ENCODE measurements around the gene MAN2A2. TPM values are rescaled to one million over a fixed set of nuclear protein-coding genes. Genes with fewer than 3 reads are reported as not detected.

Gene MAN2A2
- 30.6 and 50.2 TPM in 2 replicates for total RNA-seq

DNA sequence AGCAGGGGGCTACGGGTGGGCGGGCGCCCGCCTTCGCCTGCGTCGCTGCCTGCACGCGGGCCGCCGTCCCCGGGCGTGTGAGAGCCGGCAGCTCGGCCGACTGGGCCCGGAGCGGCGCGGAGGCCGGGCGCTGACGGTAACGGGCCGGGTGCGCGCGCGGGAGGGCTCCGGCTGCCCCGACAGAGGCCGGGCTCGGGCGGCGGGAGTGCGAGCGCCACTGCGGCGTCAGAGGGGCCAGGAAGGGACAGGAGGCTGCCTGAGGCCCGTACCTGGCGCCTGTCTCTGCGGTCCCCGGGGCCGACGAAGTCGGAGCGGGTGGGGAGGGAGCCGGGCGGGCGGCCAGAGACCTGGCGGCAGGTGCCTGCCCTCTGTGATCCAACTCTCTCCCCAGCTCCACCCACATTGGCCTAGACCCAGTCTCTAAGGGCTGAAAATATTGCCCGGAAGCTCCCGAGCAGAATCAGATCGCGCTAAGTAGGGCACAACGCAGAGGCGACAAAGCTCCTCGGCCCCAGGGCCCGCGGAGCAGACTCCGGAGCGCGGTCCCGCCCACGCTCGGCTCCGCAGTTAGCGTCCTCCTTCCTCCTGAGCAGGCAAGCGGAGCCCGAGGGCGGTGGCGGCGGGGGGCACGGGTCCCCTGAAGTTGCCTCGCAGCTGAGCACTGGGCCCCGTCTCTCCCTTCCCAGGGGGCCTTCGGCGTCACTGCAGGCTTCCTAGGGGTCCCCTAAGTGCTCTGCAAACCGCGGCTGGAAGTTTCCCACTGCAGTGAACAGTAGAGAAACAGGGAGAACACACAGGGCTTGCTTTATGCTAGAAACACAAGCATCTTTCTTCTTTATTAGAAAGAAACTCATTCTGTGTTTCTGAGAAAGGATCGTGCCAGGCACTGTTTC lies at the start of gene MAN2A2:
Gene MAN2A2, plus strand, starts transcription at position 463 of the 893 bp plus-strand sequence. CDS start 906 bp downstream, outside the sequence.

GRCh38 chr15:90868261-90868689 lies 34.8 kb upstream of the MAN2A2 start, which contains the start of gene FURIN:
FURIN (plus strand) TSS chr15:90868588; CDS start chr15:90875741, 7,153 bp downstream.

DNA sequence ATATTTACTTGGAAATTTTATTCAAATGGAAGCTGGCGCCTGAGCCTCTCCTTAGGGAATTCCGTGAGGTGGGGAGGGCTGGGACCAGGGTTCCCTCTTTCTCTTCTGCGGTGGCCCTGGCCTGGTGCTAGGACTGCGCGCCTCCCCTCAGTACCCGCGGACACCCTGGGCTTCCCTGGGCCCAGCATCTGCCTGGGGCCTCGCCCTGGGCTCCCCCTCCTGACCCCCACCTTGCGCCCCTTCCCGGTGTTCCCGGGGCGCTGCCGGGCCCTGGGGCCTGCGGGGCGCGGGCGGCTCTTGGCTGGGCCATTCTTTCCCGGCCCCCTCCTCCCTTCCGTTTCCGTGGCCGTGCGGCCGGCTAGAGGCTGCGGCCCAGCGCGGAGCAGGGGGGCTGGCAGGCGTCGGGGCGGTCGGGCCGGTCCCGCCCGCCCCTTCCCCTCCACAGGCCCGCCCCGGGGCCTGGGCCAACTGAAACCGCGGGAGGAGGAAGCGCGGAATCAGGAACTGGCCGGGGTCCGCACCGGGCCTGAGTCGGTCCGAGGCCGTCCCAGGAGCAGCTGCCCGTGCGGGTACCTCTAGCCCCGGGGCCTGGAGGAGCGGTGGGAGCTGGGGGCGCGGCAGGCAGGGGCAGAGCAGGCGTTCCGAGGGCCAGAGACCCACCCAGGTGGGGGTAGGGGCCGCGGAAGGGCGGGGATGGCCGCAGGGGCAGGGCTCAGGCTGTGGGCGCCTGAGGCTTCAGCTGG lies 19.0 kb upstream of the MAN2A2 start, which contains the start of gene FES:
Gene FES, plus strand, starts transcription at position 529 of the 743 bp plus-strand sequence. CDS start 542 bp downstream, outside the sequence.

DNA sequence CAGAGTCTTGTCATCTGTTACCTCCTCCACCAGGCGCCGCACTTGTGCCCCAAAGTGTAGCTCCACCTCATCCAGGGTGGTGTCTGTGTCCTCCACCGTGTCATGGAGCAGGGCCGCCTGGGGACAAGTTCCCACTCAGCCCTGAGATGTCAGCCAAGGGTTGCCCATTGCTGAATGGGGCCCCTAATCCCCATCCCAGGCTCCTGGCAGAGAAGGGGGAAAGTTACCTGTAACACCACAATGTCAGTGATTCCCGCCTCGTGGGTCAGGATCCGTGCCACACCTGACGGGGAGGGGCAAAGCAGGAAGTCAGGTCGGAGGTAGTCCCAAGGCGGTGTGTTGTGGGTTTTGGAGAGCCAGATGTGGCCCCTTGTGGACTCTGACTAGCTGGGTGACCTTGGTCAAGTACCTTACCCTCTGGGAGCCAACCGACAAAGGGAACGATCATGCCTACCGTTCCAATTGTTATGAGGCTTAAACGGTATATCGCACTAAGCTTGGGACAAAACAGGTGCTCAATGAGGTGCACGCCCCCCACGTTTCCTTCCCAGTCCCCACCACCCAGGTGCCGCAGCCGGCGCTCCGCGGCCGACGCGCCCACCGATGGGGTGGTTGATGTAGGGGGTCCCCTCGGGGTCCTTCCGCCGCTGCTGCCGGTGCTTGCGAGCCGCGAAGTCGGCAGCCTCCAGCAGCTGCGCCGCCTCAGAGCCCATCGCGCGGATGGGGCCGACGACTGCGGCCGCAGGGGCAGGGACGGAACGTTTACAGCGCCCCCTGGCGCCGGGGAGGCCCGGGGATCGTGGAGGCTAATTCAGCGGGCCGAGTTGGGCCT lies 28.9 kb downstream of the MAN2A2 start, which contains the start of gene HDDC3:
Gene HDDC3, minus strand, starts transcription at position 722 of the 832 bp plus-strand sequence. Its CDS starts 9 bp downstream, at position 713.

DNA sequence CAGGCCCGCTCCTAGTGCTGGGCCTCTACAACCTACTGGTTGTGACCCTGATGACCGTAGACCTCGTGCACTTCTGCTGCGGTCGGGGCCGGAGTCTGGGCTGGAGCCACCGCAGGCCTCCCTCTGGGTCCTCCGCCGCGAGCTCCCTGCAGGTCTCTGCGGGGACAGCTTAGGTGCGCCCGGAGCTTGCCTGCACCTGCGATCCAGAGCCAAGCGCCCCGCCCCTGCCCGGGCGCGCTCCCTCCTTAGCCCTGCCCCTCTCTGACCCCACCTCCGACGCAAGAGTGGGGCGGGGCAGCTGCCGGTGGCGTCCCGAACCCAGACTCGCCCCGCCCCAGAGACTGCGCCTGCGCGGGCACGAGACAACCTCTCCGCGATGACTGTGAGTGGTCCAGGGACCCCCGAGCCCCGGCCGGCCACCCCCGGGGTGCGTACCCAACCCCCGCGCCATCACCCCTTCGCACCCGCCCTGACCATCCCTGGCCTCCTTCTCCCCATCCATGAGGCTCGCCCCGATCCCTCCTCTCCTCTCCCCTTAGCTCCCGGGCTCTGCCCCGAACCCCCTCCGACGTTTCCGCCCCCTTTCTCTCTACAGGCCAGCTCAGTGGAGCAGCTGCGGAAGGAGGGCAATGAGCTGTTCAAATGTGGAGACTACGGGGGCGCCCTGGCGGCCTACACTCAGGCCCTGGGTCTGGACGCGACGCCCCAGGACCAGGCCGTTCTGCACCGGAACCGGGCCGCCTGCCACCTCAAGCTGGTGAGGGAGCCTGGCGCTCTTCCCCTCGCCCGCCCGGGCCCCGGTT lies 32.0 kb downstream of the MAN2A2 start, which contains the start of gene UNC45A:
Gene UNC45A, plus strand, starts transcription at position 337 of the 803 bp plus-strand sequence. Its CDS starts 40 bp downstream, at position 377.

DNA sequence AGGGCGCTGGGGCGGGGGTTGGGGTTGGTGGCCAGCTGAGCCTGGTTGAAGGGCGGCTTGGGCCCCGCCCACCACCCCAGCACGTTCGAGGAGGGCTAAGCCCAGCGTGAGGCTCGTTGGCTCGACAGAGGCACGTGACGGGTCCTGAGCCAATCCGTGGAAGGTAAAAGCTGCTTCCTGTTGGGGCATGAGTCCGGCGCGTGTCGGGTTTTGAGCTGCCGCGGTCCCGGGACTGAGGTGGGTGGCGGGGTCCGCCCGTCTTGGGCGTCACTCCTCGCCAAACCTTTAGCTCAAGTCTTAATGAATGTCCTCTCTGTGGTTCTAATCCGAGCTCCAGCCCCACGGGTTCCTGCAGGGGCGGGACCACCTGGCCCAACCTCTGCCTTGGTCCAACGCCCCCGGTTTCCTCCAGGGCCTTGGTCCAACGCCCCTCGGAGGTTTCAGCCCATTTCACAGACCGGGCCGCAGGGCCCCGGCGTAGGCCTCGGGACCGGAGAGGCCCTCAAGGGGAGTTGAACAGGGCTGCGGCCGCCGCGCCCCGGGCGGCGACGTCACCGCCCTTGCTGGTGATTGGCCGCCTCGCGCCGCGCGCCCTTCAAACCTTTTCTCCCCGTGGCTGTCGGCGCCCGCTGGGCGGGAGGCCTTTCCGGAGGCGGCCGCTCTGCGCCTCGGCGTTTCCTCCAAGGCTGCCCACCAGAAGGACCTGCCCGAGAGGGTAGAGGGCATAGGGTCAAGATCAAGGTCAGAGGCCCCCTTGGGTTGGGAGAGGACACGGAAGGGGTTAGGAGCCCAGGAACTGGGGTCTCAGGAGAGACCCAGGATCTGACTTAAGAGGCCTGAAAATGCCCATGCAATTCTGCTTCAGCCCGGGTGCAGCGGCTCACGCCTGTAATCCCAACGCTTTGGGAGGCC lies 51.9 kb downstream of the MAN2A2 start, which contains the start of gene RCCD1:
Gene RCCD1, plus strand, starts transcription at position 173 of the 912 bp plus-strand sequence. CDS start 1,851 bp downstream, outside the sequence.

Other genes with a start within 250 kb of the MAN2A2 start
- 1.5 and 9.5 TPM in 2 replicates for gene BLM, start 186.0 kb upstream of the MAN2A2 start, total RNA-seq
- 143 and 146 TPM in 2 replicates for gene FURIN, start 34.7 kb upstream of the MAN2A2 start, total RNA-seq
- 12.9 and 24.5 TPM in 2 replicates for gene FES, start 18.8 kb upstream of the MAN2A2 start, total RNA-seq
- gene HDDC3, start 29.2 kb downstream of the MAN2A2 start, total RNA-seq, result 16.5 and 24.3 TPM in 2 replicates
- gene UNC45A, start 32.0 kb downstream of the MAN2A2 start, total RNA-seq, result 52.3 and 71.6 TPM in 2 replicates
- 12.9 and 18.5 TPM in 2 replicates for gene RCCD1, start 51.6 kb downstream of the MAN2A2 start, total RNA-seq
- gene PRC1, start 91.2 kb downstream of the MAN2A2 start, total RNA-seq, result 13.2 and 231 TPM in 2 replicates
- gene VPS33B, start 119.3 kb downstream of the MAN2A2 start, total RNA-seq, result 7.3 and 12.4 TPM in 2 replicates
- gene SV2B, start 197.0 kb downstream of the MAN2A2 start, total RNA-seq, result not detected in 2 replicates

Measured in mesangial cell (primary cell).